Fibroblast of the conjunctiva (primary cell): ENCODE measurements around the gene DENND5B.
A peak's percentile ranks its signal among the peaks of the same experiment; 100 is the strongest.

ENCODE experiments used
- DNase-seq: peaks from one replicate; pipeline ENCODE4 v3.0.0-alpha.2; 2010; ENCODE audit warnings: low read depth

DENND5B gene

GRCh38 chr12:31471823-31472222, 119.1 kb downstream of the DENND5B start:
- no peak for DNase-seq

- no peak for DNase-seq
Observed at GRCh38 chr12:31471051-31471450, 119.9 kb downstream of the DENND5B start.

- no peak for DNase-seq
Observed at GRCh38 chr12:31470459-31470858, 120.5 kb downstream of the DENND5B start.

- DNase-seq: no peak
Observed at GRCh38 chr12:31466768-31467167, 124.2 kb downstream of the DENND5B start.

GRCh38 chr12:31465002-31465401, 125.9 kb downstream of the DENND5B start:
- no peak for DNase-seq

GRCh38 chr12:31460024-31460423, 130.9 kb downstream of the DENND5B start:
- no peak for DNase-seq

- DNase-seq: no peak
Observed at GRCh38 chr12:31456562-31456961, 134.4 kb downstream of the DENND5B start.

- DNase-seq: no peak
Observed at GRCh38 chr12:31444736-31445135, 146.2 kb downstream of the DENND5B start.

- no peak for DNase-seq
Observed at GRCh38 chr12:31440586-31440985, 150.3 kb downstream of the DENND5B start.

GRCh38 chr12:31440134-31440533, 150.8 kb downstream of the DENND5B start:
- DNase-seq: no peak

GRCh38 chr12:31431721-31432240, 159.2 kb downstream of the DENND5B start:
- peak; percentile 3 for DNase-seq

GRCh38 chr12:31423405-31423804, 167.5 kb downstream of the DENND5B start:
- no peak for DNase-seq

- DNase-seq: no peak
Observed at GRCh38 chr12:31412292-31412801, 178.6 kb downstream of the DENND5B start.

GRCh38 chr12:31408763-31409162, 182.2 kb downstream of the DENND5B start:
- DNase-seq: no peak

GRCh38 chr12:31407562-31407961, 183.4 kb downstream of the DENND5B start:
- DNase-seq: no peak

- no peak for DNase-seq
Observed at GRCh38 chr12:31406345-31406744, 184.6 kb downstream of the DENND5B start.

- DNase-seq: no peak
Observed at GRCh38 chr12:31405021-31405420, 185.9 kb downstream of the DENND5B start.

GRCh38 chr12:31403099-31403607, 187.8 kb downstream of the DENND5B start:
- DNase-seq: peak; percentile 91

- DNase-seq: no peak
Observed at GRCh38 chr12:31393004-31393550, 197.9 kb downstream of the DENND5B start.

- no peak for DNase-seq
Observed at GRCh38 chr12:31390991-31391390, 199.9 kb downstream of the DENND5B start.

- no peak for DNase-seq
Observed at GRCh38 chr12:31388713-31389112, 202.2 kb downstream of the DENND5B start.

- DNase-seq: no peak
Observed at GRCh38 chr12:31387466-31387865, 203.5 kb downstream of the DENND5B start.

- no peak for DNase-seq
Observed at GRCh38 chr12:31387011-31387410, 203.9 kb downstream of the DENND5B start.

- DNase-seq: no peak
Observed at GRCh38 chr12:31386364-31386777, 204.6 kb downstream of the DENND5B start.
